Subcutaneous adipose tissue (tissue), 4 donors: Measurements from ENCODE around the gene B4GALT2. TPM values are rescaled to one million over a fixed set of nuclear protein-coding genes. Genes with fewer than 3 reads are reported as not detected.

Source experiments
- total RNA-seq, 4 donors: library from RNA; depleted of rRNA; stranded (reverse); fragments of >200 nt; gene quantifications; one replicate each; pipeline ENCODE4 v1.1.0, GENCODE V29; 2016
- TF ChIP-seq, protein P1 (sequence below): fragments of 450-650 bp; IDR thresholded peaks from one replicate; pipeline ENCODE4 v1.5.1; 2016; ENCODE audit warnings: low read depth, mild to moderate bottlenecking, control low read depth, antibody characterized with exemption, moderate library complexity

Gene B4GALT2
- total RNA-seq, 4 donors from 2014 or later: 21.1 to 44.3 (median 26.7) TPM

- TF ChIP-seq, protein P1, sequence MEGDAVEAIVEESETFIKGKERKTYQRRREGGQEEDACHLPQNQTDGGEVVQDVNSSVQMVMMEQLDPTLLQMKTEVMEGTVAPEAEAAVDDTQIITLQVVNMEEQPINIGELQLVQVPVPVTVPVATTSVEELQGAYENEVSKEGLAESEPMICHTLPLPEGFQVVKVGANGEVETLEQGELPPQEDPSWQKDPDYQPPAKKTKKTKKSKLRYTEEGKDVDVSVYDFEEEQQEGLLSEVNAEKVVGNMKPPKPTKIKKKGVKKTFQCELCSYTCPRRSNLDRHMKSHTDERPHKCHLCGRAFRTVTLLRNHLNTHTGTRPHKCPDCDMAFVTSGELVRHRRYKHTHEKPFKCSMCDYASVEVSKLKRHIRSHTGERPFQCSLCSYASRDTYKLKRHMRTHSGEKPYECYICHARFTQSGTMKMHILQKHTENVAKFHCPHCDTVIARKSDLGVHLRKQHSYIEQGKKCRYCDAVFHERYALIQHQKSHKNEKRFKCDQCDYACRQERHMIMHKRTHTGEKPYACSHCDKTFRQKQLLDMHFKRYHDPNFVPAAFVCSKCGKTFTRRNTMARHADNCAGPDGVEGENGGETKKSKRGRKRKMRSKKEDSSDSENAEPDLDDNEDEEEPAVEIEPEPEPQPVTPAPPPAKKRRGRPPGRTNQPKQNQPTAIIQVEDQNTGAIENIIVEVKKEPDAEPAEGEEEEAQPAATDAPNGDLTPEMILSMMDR: no peak
Measured at GRCh38 chr1:43934101-43934985, 44.7 kb upstream of the B4GALT2 start.

GRCh38 chr1:43934986-43935324, 44.1 kb upstream of the B4GALT2 start:
- TF ChIP-seq, protein P1: no peak

- TF ChIP-seq, protein P1: no peak
Measured at GRCh38 chr1:43935711-43936427, 43.1 kb upstream of the B4GALT2 start.

DNA sequence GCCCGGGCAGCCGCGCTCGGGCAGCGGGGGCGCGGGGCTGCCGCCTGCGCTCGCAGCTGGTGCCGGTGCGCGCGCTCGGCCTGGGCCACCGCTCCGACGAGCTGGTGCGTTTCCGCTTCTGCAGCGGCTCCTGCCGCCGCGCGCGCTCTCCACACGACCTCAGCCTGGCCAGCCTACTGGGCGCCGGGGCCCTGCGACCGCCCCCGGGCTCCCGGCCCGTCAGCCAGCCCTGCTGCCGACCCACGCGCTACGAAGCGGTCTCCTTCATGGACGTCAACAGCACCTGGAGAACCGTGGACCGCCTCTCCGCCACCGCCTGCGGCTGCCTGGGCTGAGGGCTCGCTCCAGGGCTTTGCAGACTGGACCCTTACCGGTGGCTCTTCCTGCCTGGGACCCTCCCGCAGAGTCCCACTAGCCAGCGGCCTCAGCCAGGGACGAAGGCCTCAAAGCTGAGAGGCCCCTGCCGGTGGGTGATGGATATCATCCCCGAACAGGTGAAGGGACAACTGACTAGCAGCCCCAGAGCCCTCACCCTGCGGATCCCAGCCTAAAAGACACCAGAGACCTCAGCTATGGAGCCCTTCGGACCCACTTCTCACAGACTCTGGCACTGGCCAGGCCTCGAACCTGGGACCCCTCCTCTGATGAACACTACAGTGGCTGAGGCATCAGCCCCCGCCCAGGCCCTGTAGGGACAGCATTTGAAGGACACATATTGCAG, 42.4 kb upstream of the B4GALT2 start:
- TF ChIP-seq, protein P1: no peak

- TF ChIP-seq, protein P1: no peak
Measured at GRCh38 chr1:43937179-43937865, 41.7 kb upstream of the B4GALT2 start.

- TF ChIP-seq, protein P1: no peak
Measured at GRCh38 chr1:43938383-43938782, 40.6 kb upstream of the B4GALT2 start.
